Hepatocyte (in vitro differentiated cells): ENCODE data around the gene TRIM44.

Experiments used
- EZH2 ChIP-seq: fragments of 200-600 bp; sonication (generic); IDR thresholded peaks from 2 replicates; pipeline ENCODE4 v1.6.1; 2016; ENCODE audit warnings: antibody characterized with exemption, mild to moderate bottlenecking, borderline replicate concordance
- EZH2phosphoT487 ChIP-seq: fragments of 200-600 bp; sonication (generic); IDR thresholded peaks from one replicate; pipeline ENCODE4 v1.6.1; 2018; ENCODE audit warnings: antibody characterized with exemption, mild to moderate bottlenecking, low read depth, moderate library complexity; ENCODE audit not compliant: unreplicated experiment, severe bottlenecking
- TF ChIP-seq, protein P1 (sequence below): fragments of 200-600 bp; sonication (generic); IDR thresholded peaks from 2 replicates; pipeline ENCODE4 v1.5.1; 2016; ENCODE audit warnings: antibody characterized with exemption, mild to moderate bottlenecking; ENCODE audit not compliant: poor library complexity

DNA sequence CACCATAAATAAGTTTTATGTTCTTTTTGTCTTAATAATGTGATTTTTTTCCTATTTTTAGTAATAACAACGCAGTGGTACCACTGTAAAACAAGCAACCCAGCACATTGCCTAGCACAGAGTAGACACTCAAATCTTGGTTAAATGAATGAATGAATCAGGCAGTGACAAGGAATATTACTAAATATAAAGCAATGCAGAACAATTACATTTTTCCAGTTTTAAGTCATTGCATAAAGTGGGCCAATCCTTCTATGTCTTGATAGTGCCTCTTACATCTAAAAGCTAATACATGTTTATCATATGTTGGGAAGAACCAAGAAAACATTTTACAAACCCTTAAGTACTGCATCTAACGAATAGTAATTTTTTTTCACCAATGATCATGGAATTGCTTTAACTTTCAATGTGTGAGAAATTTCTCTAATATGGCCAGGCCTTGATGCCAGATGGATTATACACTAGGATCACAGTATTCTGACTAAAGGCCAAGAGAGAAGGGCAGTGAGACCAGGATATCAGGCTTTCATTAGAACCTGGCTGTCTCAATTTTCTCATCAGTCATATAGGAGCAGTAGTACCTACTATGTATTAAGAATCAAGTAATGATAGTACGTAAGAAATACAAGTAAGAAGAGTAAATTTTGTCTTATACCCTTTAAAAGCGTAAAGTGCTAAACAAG is 88.5 kb downstream of the TRIM44 start:
- TF ChIP-seq, protein P1, sequence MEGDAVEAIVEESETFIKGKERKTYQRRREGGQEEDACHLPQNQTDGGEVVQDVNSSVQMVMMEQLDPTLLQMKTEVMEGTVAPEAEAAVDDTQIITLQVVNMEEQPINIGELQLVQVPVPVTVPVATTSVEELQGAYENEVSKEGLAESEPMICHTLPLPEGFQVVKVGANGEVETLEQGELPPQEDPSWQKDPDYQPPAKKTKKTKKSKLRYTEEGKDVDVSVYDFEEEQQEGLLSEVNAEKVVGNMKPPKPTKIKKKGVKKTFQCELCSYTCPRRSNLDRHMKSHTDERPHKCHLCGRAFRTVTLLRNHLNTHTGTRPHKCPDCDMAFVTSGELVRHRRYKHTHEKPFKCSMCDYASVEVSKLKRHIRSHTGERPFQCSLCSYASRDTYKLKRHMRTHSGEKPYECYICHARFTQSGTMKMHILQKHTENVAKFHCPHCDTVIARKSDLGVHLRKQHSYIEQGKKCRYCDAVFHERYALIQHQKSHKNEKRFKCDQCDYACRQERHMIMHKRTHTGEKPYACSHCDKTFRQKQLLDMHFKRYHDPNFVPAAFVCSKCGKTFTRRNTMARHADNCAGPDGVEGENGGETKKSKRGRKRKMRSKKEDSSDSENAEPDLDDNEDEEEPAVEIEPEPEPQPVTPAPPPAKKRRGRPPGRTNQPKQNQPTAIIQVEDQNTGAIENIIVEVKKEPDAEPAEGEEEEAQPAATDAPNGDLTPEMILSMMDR, result no peak
- no peak for TF ChIP-seq EZH2phosphoT487
- no peak for TF ChIP-seq EZH2
